HG02973 (cell line): ENCODE data around the gene DES.

Experiments
- ATAC-seq: cut with Tn5 transposase; IDR thresholded peaks from one replicate; pipeline ENCODE4 v1.9.1; 2021; ENCODE audit warnings: moderate library complexity; ENCODE audit not compliant: unreplicated experiment

The DES gene

DNA sequence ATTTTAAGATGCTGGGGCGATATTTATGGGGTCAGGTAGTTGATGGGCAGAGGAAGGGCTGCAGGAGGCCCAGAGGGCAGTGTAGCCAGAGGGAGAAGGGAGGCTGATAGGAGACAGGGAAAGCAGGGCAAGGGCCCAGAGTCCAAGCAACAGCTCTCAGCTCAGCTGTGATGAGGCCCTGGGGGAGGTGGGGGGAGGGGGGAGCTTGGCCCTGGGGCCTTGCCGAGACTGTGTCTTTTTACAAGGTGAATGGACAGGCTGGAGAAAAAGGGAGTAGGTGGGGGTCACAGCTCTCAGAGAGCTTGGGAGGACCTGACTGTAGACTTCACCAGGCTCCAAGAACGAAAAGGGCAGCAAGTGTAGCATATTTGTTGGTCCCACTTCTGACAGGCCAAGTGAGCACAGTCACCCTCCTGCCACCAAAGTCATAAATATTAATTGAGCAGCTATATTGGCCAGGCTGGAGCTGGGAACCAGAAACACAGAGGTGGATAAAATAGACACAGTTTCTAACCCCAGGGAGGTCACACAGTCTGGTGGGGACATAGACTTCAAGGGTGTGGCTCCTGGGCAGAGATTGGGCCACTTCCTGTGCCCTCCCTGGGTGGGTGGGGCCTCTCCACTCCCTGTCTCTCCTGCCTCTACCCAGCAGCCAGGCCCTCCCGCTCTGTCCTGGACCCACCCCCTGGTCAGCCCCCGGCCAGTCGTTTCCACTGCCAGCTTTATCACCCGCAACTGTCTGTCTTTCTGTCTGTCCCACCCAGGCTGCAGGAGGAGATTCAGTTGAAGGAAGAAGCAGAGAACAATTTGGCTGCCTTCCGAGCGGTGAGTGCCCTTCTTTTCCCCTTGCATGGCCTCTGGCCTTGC lies 1.4 kb downstream of the DES start:
- no peak for ATAC-seq

DNA sequence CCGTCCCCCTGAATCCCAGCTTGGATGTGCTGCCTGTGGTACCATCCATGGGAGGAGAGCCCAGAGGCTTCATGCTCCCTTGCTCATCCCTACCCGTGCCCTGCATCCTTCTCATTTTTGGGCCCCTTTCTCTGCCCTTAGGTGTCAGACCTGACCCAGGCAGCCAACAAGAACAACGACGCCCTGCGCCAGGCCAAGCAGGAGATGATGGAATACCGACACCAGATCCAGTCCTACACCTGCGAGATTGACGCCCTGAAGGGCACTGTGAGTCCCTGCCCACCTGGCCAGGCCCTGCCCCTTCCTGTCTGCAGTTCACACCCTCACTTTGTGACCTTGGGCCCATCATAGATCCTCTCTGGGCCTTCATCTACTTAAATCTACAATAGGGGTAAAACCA lies 2.5 kb downstream of the DES start:
- no peak for ATAC-seq

DNA sequence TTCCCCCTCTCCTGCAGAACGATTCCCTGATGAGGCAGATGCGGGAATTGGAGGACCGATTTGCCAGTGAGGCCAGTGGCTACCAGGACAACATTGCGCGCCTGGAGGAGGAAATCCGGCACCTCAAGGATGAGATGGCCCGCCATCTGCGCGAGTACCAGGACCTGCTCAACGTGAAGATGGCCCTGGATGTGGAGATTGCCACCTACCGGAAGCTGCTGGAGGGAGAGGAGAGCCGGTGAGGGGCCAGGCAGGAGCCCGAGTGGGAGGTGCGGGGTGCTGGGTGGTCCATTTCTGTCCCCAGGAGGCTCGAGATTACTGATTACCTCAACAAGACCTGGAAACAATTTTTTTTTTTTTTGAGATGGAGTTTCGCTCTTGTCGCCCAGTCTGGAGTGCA lies 3.1 kb downstream of the DES start:
- no peak for ATAC-seq

DNA sequence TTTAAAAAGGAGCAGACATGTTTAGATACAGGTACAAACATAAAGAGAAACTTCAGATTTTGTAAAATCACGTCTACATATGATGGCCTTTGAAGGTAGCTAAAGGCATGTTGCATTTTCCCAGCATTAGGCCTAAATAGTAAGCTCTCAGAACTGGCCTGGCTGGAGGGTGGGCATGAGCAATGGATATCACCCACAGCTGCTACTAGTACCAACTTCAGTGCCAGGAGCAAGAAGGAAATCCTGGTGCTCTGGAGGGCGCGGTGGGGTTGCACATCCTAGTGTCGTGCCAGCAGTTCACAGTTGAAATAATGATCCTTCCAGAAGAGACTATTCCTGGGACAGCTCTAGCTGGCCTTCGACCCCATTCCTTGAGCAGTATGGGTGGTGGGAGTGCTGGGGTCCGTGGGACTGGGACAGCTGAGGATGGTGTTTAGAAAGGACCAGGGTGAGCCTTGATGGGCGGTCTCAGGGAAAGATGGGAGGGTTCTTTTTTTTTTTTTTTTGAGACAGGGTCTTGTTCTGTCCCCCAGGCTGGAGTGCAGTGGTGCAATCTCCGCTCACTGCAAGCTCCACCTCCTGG lies 4.9 kb downstream of the DES start:
- no peak for ATAC-seq

DNA sequence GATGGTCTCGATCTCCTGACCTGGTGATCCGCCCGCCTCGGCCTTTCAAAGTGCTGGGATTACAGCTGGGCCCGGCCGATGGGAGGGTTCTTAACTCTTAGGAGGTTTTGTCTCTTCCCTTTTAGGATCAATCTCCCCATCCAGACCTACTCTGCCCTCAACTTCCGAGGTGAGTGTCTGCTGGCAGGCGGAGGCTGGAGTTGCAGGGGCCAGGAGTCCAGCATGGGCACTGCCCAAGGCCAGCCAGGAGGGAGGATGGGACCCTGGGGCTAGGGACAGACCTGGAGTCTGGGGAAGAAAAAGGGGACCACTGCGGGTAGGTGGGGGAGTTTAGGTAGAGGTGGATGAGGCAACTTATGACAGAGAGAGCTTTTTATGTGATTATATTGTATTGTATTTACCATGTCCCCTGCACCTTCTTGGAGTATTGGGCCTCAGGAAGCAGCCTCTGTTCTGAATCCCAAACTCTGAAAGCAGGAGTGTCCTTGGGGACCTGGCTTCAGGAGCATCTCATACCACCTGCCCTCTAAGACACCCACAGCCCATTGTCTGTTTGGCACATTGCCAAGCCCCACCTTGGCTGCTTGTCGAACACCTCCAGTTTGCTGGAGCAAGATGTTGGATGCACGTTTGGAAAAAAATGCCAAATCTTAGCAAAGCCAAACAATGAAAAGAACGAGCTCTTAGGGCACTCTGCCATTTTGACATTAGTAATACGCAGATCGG lies 5.6 kb downstream of the DES start:
- no peak for ATAC-seq

DNA sequence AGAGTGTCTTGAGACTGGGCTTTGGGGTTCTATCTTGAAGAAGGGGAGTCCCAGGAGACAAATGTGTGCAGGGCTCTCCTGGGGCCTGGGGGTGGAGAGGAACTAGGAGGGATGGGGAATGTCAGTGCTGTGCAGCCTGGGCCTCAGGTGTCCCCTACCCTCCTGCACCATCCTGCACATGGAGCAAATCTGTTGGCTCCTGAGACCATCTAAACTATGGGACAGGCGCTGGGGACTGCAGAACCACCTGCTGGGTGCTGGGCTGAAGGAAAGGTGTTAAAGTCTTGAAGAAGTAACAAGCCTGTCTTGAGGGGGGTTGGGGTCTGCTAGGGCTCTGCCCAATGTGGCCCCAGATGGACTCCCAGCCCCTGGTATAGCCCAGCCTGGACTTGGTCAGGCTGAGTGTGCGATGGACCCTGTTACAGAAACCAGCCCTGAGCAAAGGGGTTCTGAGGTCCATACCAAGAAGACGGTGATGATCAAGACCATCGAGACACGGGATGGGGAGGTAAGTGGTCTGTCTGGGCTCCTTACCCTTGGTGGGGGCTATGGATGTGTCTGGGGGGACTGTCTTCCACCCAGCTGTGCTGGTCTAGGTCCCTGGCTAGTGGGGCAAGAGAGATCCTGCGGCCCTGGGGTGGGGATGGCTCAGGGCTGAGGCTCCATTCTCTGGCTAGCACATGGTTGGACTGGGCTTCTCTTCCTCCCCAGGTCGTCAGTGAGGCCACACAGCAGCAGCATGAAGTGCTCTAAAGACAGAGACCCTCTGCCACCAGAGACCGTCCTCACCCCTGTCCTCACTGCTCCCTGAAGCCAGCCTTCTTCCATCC lies 7.3 kb downstream of the DES start:
- ATAC-seq, result no peak

DNA sequence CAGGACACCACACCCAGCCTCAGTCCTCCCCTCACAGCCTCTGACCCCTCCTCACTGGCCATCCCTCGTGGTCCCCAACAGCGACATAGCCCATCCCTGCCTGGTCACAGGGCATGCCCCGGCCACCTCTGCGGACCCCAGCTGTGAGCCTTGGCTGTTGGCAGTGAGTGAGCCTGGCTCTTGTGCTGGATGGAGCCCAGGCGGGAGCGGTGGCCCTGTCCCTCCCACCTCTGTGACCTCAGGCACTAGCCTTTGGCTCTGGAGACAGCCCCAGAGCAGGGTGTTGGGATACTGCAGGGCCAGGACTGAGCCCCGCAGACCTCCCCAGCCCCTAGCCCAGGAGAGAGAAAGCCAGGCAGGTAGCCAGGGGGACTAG lies 7.9 kb downstream of the DES start:
- no peak for ATAC-seq

DNA sequence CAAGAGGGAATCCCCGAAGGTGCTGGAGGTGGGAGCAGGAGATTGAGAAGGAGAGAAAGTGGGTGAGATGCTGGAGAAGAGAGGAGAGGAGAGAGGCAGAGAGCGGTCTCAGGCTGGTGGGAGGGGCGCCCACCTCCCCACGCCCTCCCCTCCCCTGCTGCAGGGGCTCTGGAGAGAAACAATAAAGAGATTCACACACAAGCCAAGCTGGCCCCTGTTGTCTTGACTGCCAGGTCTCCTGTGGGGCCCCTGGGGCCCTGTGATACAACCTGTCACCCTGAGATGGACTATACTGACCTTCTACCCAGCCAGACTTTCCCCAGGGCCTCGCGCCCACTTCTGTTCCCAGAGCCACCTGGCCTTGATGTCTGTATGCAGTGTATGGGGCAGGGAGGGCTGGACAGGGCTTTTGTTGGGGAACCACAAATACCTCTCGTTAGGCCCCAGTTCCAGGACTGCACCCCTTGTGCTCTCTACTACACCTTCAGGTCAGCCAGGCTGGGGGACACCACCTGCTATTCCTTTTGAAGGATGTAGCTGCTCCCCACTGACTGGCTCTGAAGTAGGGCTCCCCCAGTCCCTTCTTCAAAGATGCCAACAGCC lies 8.5 kb downstream of the DES start:
- no peak for ATAC-seq

DNA sequence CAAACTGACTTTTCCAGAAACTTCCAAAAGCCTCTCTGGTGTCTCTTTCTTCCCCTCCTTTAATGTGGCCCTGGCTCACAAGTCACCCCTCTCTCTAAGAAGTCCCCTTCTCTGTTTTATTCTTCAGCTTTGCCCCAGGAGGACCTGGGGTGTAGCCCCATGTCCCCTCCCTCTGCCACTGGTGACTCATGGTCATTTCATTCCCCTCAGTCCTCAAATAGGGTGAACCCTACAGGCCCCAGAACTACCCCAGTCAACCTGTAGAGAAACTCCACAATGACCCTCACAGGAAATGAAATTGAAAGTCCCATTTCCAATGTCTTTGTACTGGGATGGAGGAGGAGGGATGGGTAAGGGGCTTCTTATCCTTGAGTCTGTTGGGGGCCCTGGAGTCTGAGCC lies 10.3 kb downstream of the DES start:
- ATAC-seq, result no peak

DNA sequence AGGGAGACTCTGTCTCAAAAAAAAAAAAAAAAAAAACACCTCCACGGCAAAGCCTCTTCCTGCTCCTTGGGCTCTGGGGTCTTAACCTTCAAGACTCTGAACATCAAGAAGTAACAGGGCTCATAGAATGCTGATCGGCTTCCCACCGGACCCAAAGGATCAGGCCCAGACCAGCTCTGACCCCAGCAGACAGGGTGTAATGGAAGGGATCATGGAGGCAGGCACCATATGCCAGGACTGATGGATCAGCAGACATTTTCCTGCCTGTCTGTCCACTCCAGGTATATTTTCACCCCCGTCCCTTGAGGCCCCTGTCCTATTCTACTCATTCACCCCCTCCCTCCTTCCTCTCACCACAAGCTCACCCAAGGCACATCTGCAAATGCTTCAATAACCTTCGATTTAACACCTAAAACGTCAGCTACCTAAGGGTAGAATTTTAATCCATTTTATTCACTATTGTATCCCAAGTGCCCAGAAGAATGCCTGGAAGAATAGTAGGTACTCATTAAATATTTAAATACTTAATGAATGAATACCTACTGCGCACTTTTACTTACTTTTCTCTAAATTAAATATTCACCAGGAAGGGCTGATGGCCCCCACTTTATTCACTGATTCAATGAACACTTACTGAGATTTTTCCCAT lies 11.9 kb downstream of the DES start:
- no peak for ATAC-seq

DNA sequence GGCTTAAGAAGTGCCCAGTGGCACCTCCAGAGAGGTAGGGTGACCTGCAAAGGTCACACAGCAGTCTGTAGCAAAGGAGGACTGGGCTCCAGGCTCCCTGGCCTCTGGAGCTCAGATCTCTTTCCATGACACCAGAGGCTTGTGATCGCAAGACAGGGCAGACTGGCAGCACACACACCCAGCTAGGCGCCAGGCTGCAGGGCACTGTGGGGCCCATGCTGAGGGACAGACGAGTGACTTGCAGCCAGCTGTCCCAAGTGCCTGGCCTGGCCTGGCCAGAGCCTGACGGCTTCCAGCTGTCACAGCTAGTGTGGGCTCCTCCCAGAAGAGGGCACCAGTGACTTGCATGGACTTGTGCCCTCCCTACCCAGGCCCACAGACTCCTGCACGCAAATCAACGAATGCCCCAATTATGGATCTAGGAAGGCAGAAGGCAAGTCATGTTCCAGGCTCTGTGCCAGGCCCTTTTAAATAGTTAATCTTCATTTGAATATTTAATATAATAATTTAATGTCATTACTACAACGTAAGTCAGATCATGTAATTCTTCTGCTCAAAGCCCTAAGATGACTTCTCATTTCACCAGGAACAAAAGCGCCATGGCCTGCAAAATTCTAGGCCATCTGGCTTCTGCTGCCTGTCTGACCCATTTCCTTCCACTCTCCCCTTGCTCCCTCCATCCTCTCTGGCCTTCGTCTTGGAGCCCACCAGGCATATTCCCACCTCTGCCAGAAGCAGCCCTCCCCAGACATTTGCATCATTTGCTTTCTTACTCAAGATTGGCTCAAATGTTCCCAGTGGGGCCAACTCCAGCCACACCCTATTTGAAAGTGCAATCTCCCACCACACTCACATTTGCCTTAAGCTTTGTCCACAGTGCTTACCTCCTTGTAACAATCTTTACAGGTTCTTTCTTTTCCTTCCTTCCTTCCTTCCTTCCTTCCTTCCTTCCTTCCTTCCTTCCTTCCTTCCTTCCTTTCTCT lies 12.7 kb downstream of the DES start:
- no peak for ATAC-seq

DNA sequence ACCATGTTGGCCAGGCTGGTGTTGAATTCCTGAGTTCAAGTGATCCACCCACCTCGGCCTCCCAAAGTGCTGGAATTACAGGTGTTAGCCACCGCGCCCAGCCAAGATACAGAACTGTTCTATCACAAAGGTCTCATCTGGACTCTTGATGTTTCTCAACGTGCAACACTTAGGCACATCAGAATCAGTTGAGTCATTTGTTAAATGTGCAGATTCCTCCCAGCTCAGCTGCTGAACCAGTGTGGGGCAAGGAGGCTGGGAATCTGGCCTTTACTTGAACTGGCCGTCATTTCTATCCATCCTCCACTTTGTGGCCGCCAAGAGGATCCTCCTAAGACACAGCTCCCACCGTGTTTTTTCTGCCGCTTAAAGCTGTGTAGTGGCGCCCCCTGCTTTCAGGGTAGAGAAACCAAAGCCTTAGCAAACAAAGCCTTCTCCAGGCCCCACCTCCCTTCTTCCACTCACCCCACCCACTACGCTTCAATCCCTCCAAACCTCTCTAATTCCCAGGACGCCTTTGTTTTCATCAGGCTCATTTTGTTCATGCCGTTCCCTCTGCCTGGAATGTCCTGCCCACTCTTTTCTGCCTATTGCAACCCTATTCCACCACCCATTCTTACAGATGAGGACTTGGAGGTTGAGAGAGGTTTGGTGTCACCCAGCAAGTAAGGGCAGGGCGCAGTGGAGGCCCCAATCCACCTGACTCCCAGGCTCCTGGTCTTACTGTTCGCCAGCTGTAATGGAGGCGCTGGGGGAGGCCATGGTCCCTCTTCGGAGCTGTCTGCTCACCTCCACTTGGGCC lies 15.7 kb downstream of the DES start:
- ATAC-seq, result no peak

DNA sequence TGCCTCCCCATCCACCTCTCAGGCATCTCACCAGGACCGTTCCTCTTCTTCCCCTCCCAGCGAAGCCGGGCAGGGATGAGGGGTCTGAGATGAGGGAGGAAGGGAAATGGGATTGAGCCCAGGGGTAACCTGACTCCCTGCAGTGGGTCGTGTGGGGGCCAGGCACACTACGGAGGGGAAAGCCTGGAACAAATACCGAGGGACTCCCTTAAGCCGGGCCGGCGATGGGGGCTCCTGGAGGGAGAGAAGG lies 16.2 kb downstream of the DES start:
- no peak for ATAC-seq

DNA sequence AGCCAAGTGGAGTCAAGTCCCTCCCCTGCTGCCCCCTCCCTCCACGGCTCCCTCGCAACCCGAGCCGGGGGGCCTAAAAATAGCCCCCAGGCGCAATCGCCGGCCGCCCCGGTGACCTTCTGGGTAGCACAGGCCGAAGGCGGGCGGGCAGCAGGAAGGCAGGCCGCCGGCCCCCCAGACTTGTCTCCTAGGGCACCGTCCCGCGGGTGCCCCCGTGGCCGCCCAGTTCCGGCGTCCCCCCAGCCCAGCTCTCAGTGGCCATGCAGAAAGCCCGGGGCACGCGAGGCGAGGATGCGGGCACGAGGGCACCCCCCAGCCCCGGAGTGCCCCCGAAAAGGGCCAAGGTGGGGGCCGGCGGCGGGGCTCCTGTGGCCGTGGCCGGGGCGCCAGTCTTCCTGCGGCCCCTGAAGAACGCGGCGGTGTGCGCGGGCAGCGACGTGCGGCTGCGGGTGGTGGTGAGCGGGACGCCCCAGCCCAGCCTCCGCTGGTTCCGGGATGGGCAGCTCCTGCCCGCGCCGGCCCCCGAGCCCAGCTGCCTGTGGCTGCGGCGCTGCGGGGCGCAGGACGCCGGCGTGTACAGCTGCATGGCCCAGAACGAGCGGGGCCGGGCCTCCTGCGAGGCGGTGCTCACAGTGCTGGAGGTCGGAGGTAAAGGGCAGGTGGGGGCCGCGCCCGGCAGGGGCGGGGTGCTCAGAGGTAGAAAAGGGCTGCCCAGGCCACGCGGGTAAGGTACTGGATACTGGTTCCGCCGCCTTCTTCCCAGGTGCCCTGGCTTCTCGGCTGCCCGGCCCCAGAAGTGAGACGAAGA lies 16.7 kb downstream of the DES start, which contains the start of gene SPEG:
TSS of gene SPEG (plus strand) at position 126 of the 808 bp plus-strand sequence. CDS start at position 261, 135 bp downstream.
- no peak for ATAC-seq

DNA sequence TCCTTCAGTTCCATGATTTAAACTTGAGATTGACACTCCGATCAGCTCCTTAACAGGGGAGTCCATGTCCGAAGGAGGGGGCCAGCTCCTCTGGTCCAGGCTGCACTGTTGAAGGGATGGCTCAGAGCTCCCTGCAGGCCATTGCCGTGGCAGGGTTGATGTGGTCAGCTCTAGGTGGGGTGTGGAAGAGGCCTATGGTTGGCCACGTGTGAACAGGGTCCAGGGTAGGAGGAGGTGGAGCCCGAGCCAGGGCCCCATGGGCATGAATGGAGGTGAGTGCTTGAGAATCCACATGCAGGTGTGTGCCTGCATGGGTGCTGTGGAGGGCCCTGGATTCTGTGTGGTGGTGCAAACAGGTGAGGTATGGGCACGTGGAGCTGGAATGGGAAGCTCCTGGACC lies 17.5 kb downstream of the DES start:
- no peak for ATAC-seq

DNA sequence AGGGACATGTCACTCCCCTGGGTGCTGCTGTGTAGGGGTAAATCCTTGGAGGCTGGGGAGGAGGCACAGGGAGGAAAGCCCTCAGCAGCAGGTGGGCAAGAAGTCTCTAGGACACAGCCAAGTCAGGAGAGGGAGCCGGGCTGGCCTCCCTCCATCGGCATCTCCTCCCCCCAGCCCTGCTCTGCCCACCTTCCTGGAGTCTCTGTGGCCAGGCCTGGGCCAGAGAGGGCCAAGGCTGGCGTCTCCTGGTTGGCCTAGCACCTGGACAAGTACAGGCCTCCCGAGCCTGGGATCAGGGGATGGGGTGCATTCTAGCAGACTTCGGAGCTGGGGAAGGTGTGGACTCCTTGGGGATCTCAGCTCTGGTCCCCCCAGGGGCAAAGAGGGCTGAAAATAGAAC lies 18.3 kb downstream of the DES start:
- ATAC-seq, result no peak

DNA sequence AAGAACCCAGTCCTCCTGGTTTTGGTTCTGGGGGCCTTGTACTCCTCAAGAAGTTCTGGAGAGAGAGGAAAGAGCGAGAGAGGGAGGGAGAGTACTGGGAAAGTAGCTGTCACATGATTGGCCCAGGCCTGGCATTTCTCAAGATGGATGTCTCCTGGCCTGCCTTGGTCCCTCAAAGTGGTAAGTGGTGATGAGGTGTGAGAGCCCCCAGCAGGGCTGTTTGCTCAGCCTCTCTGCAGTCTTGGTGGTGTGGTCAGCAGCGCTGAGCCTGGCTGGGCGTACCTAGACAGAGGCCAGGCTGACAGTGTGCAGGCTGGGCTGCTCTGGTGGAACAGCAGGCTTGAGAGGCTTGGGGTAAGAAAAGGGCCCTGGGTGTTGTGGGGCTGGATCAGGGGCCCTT lies 19.0 kb downstream of the DES start:
- ATAC-seq, result no peak
